ENCODE results near the gene HOXD9. TPM values are rescaled to one million over a fixed set of nuclear protein-coding genes. Genes with fewer than 3 reads are reported as not detected.

Gene HOXD9
- total and polyA plus RNA-seq, 2 donors (not counting 3 experiments of a cell fraction or from before 2014, with no cell fraction given) = 1.9 to 3.5 TPM

- H3K27ac ChIP-seq (ENCODE audit: insufficient read depth, low read depth, low read length) = no peak overlapping the region
- no TSS peak for BruUV-seq (replicated peaks)
- CTCF ChIA-PET = interaction anchor here (0.6 to 2.8 kb wide), 11 partner anchors 9 to 772 kb away, joined by 3 to 19 read pairs (median 4); no protein-coding TSS in a partner anchor
- intact Hi-C loops (cut with micrococcal nuclease) = loop anchor here (2.0 kb wide), 2 partner anchors 17 to 77 kb away; partner anchors contain the start of gene LNPK
- peaks cover 80 to 97% of the 10 kb centered on the region in 2 experiments for H3K27me3 ChIP-seq (ENCODE audit: control insufficient read depth in 2 of 2, insufficient read depth in 2 of 2, low read length in 2 of 2)
- dilution Hi-C loops (cut with MboI; ENCODE audit: extremely low pct_ligation_motif_present, low sequenced_read_pairs) = no loop called here
- H3K36me3 ChIP-seq (ENCODE audit: control insufficient read depth in 2 of 2, extremely low read depth in 1 of 2, insufficient read depth in 2 of 2, low read length in 2 of 2) = no peaks in the 10 kb centered on the region
- H3K9ac ChIP-seq (replicated peaks; ENCODE audit: extremely low read depth, insufficient read depth, low read length) = no peak overlapping the region
- no peaks in the 10 kb centered on the region for H3K9me3 ChIP-seq (replicated peaks; ENCODE audit: control insufficient read depth, insufficient read depth, low read length)
- TF ChIP-seq GATA2 (IDR thresholded peaks at IDR 0.05; ENCODE audit: insufficient read depth, insufficient read length, low read depth, low read length) = no peak
- TF ChIP-seq POLR2A (IDR thresholded peaks at IDR 0.05; ENCODE audit: low read depth, low read length) = no peak
- TF ChIP-seq CTCF (IDR thresholded peaks at IDR 0.05; ENCODE audit: extremely low read depth in 1 of 2, insufficient read depth in 1 of 2, low read depth in 1 of 2, low read length in 2 of 2) = peak; percentile 81 to 82
- TF ChIP-seq MAX (IDR thresholded peaks at IDR 0.05; ENCODE audit: insufficient read depth, insufficient read length) = no peak
- no peaks in the 10 kb centered on the region for H3K4me1 ChIP-seq (ENCODE audit: control insufficient read depth, extremely low read depth, insufficient read depth, low read length)
- peak; percentile 48 for FAIRE-seq
- no peak overlapping the region for H2AFZ ChIP-seq (ENCODE audit: low read depth, low read length)
- no peak overlapping the region for H3K4me3 ChIP-seq (replicated peaks in 1 of 3; ENCODE audit: insufficient read depth in 1 of 3, low read depth in 1 of 3, low read length in 3 of 3)
- no peaks in the 10 kb centered on the region for H3K79me2 ChIP-seq (ENCODE audit: control insufficient read depth, insufficient read depth, low read length)
- no peak for DNase-seq (ENCODE audit: low read depth, low spot score)
- no peaks in the 10 kb centered on the region for H3K9me1 ChIP-seq (replicated peaks; ENCODE audit: control insufficient read depth, extremely low read depth, insufficient read depth, low read length)
- POLR2A ChIA-PET = no interaction called here
- H3K4me2 ChIP-seq (ENCODE audit: insufficient read depth, low read length) = no peak overlapping the region
- peaks cover 2% of the 10 kb centered on the region for H4K20me1 ChIP-seq (replicated peaks; ENCODE audit: control insufficient read depth, extremely low read depth, insufficient read depth, low read length)
These were observed 42.5 kb upstream of the HOXD9 start for GRCh38 chr2:176079831-176080539.

Measured in endothelial cell of umbilical vein (primary cell).